IMR-90 (cell line): Measurements from ENCODE around the gene SLC36A1. TPM values are rescaled to one million over a fixed set of nuclear protein-coding genes. Genes with fewer than 3 reads are reported as not detected.

Source experiments
- ATAC-seq: fragments of 200-7000 bp; cut with Tn5 transposase; 2 replicates; pipeline ENCODE4 v1.9.1; 2020; ENCODE audit warnings: low read depth, mild to moderate bottlenecking, moderate library complexity
- BruUV-seq: library from RNA; stranded (reverse); fragments of 400-500 nt; replicated peaks from 2 replicates; lab custom pipeline; 2021; lab: Mats Ljungman, UMichigan
- CTCF ChIA-PET: fragments of 300-600 bp; formaldehyde crosslinking; extraction: SDS; loops from one replicate; lab custom pipeline; 2021; ENCODE audit warnings: antibody characterized with exemption; lab: Yijun Ruan, JAX
- POLR2A ChIA-PET: fragments of 300-600 bp; sonication (Branson Sonifier 250); formaldehyde crosslinking; loops from one replicate; lab custom pipeline; 2022; ENCODE audit warnings: antibody characterized with exemption; ENCODE audit not compliant: unreplicated experiment; lab: Charles Lee
- DNase-seq: peaks from one replicate; pipeline ENCODE4 v3.0.0; 2013
- H2AFZ ChIP-seq: replicated peaks from 2 replicates; pipeline ENCODE3; 2013; ENCODE audit warnings: low read length, mild to moderate bottlenecking; ENCODE audit not compliant: poor library complexity
- H2AK5ac ChIP-seq: 2 replicates; pipeline ENCODE4 v1.6.1; 2013; ENCODE audit warnings: low read depth, low read length, inconsistent platforms
- H2AK9ac ChIP-seq: replicated peaks from 2 replicates; pipeline ENCODE3; 2013; ENCODE audit warnings: mild to moderate bottlenecking, low read depth, low read length, moderate library complexity; ENCODE audit not compliant: poor library complexity
- H2BK120ac ChIP-seq: 2 replicates; pipeline ENCODE4 v1.6.1; 2013; ENCODE audit warnings: low read depth, low read length, inconsistent platforms
- H2BK15ac ChIP-seq: 3 replicates; pipeline ENCODE4 v1.6.1; 2013; ENCODE audit warnings: low read depth, low read length, inconsistent platforms
- H2BK20ac ChIP-seq: 2 replicates; pipeline ENCODE4 v1.6.1; 2013; ENCODE audit warnings: low read depth, mild to moderate bottlenecking, inconsistent platforms, low read length, moderate library complexity
- H2BK5ac ChIP-seq: 2 replicates; pipeline ENCODE4 v1.6.1; 2013; ENCODE audit warnings: mild to moderate bottlenecking, low read depth, low read length, inconsistent platforms; ENCODE audit not compliant: poor library complexity, severe bottlenecking
- H3K14ac ChIP-seq: replicated peaks from 2 replicates; pipeline ENCODE4 v1.6.1; 2013; ENCODE audit warnings: low read depth, low read length, inconsistent platforms
- H3K18ac ChIP-seq: 2 replicates; pipeline ENCODE4 v1.6.1; 2013; ENCODE audit warnings: low read depth, low read length, control low read depth
- H3K23ac ChIP-seq: 2 replicates; pipeline ENCODE4 v1.6.1; 2013; ENCODE audit warnings: low read depth, low read length, inconsistent platforms
- H3K27ac ChIP-seq: 2 replicates; pipeline ENCODE4 v1.5.1; 2013; ENCODE audit warnings: mild to moderate bottlenecking, control low read depth, low read length; ENCODE audit not compliant: insufficient read depth
- H3K27me3 ChIP-seq: 2 replicates; pipeline ENCODE4 v1.6.1; 2013; ENCODE audit warnings: low read length; ENCODE audit not compliant: control insufficient read depth, insufficient read depth
- H3K36me3 ChIP-seq: 2 replicates; pipeline ENCODE4 v1.6.1; 2013; ENCODE audit warnings: low read length, mixed read lengths; ENCODE audit not compliant: control insufficient read depth, insufficient read depth
- H3K4ac ChIP-seq: 2 replicates; pipeline ENCODE4 v1.6.1; 2013; ENCODE audit warnings: low read depth, low read length, inconsistent platforms
- H3K4me1 ChIP-seq: 2 replicates; pipeline ENCODE4 v1.6.1; 2013; ENCODE audit warnings: low read length, mixed read lengths; ENCODE audit not compliant: control insufficient read depth, insufficient read depth
- H3K4me2 ChIP-seq: 2 replicates; pipeline ENCODE4 v1.6.1; 2013; ENCODE audit warnings: low read depth, mild to moderate bottlenecking, control low read depth, low read length, moderate library complexity
- H3K4me3 ChIP-seq: 2 replicates; pipeline ENCODE4 v1.5.1; 2013; ENCODE audit warnings: low read depth, mild to moderate bottlenecking, control low read depth, low read length, moderate library complexity; ENCODE audit not compliant: insufficient read depth
- H3K56ac ChIP-seq: 2 replicates; pipeline ENCODE4 v1.6.1; 2013; ENCODE audit warnings: low read length, inconsistent platforms; ENCODE audit not compliant: insufficient read depth; ENCODE audit errors: extremely low read depth
- H3K79me1 ChIP-seq, 2 experiments: 2 replicates each; pipeline ENCODE4 v1.6.1; 2013; ENCODE audit warnings: low read length in 2 of 2, inconsistent platforms in 1 of 2, low read depth in 1 of 2
- H3K9ac ChIP-seq: 2 replicates; pipeline ENCODE4 v1.6.1; 2013; ENCODE audit warnings: low read depth, low read length, control low read depth
- H3K9me1 ChIP-seq: 2 replicates; pipeline ENCODE4 v1.6.1; 2013; ENCODE audit warnings: low read length, inconsistent platforms; ENCODE audit not compliant: insufficient read depth
- H3K9me3 ChIP-seq: 2 replicates; pipeline ENCODE4 v1.6.1; 2013; ENCODE audit warnings: low read length; ENCODE audit not compliant: control insufficient read depth, insufficient read depth
- H4K20me1 ChIP-seq: 2 replicates; pipeline ENCODE4 v1.6.1; 2013; ENCODE audit warnings: low read length, inconsistent platforms; ENCODE audit not compliant: insufficient read depth
- H4K5ac ChIP-seq: 2 replicates; pipeline ENCODE4 v1.6.1; 2013; ENCODE audit warnings: mild to moderate bottlenecking, low read depth, low read length, control low read depth
- H4K8ac ChIP-seq, 2 experiments: 2 replicates each; pipeline ENCODE4 v1.6.1; 2013; ENCODE audit warnings: low read depth in 2 of 2, low read length in 2 of 2, control low read depth in 1 of 2, inconsistent platforms in 1 of 2
- H4K91ac ChIP-seq: 2 replicates; pipeline ENCODE4 v1.6.1; 2013; ENCODE audit warnings: low read depth, low read length, inconsistent platforms; ENCODE audit not compliant: insufficient read depth
- BHLHE40 ChIP-seq: fragments of 150-350 bp; IDR thresholded peaks from 2 replicates; pipeline ENCODE4 v1.6.1; 2016; ENCODE audit warnings: mild to moderate bottlenecking, low read depth, low read length
- NFE2L2 ChIP-seq: fragments of 150-350 bp; IDR thresholded peaks from 2 replicates; pipeline ENCODE4 v1.6.1; 2016; ENCODE audit warnings: low read depth, mild to moderate bottlenecking, low read length
- POLR2A ChIP-seq: IDR thresholded peaks from 2 replicates; pipeline ENCODE4 v1.6.1; 2012; ENCODE audit warnings: mild to moderate bottlenecking, low read depth, low read length
- RAD21 ChIP-seq: IDR thresholded peaks from 2 replicates; pipeline ENCODE4 v1.6.1; 2012; ENCODE audit warnings: low read length, improper control_type of control experiment
- RCOR1 ChIP-seq: IDR thresholded peaks from 2 replicates; pipeline ENCODE4 v1.6.1; 2012; ENCODE audit warnings: mild to moderate bottlenecking, low read length, improper control_type of control experiment; ENCODE audit not compliant: insufficient replicate concordance
- WGBS, 2 experiments: methylation state at CpG; one replicate each; pipeline versions ENCODE4 v1.1.5 to v1.1.7; 2013; ENCODE audit warnings: missing lambda C conversion rate in 2 of 2; ENCODE audit not compliant: insufficient read length in 1 of 2; ENCODE audit errors: extremely low coverage in 2 of 2; 5-methylcytosine and 5-hydroxymethylcytosine counted together
- dilution Hi-C: fragments of 300-500 bp; cut with HindIII; formaldehyde crosslinking; loops from one replicate; pipeline ENCODE4 v1.14.3; 2018; ENCODE audit warnings: low sequenced_read_pairs; ENCODE audit not compliant: unreplicated experiment
- in situ Hi-C: fragments of 300-500 bp; cut with MboI; formaldehyde crosslinking; loops from 3 replicates; pipeline ENCODE4 v1.14.3; 2019; ENCODE audit warnings: low sequenced_read_pairs, inconsistent platforms, mixed read lengths
- intact Hi-C: fragments of 100-400 bp; cut with micrococcal nuclease; formaldehyde crosslinking; loops from 2 replicates; pipeline ENCODE4 v1.10.0; 2022
- polyA plus RNA-seq, 3 experiments: library from polyadenylated mRNA; depleted of rRNA; stranded (reverse); fragments of >200 nt; gene quantifications; 2 replicates each; pipeline ENCODE4 v1.2.3, GENCODE V29; 2012; ENCODE audit warnings: low replicate concordance in 1 of 3
- total RNA-seq: library from RNA; depleted of rRNA; stranded (reverse); fragments of >200 nt; gene quantifications from 2 replicates; pipeline ENCODE4 v1.2.3, GENCODE V29; 2012
- TF ChIP-seq, protein P1 (sequence below): fragments of 150-350 bp; IDR thresholded peaks from 2 replicates; pipeline ENCODE4 v1.6.1; 2017; ENCODE audit warnings: mild to moderate bottlenecking, antibody characterized with exemption, low read length, low read depth

The SLC36A1 gene
- total and polyA plus RNA-seq, 2 of the 4 experiments (the other 2 are of a cell fraction) = 5.7 to 8.7 TPM

- ATAC-seq = no peak
- BruUV-seq = no TSS peak
- Histone ChIP-seq H3K27ac (no peak overlapping the region), H2BK5ac (no peak overlapping the region), H3K79me1 (no peaks in the 10 kb centered on the region), H3K9me1 (no peaks in the 10 kb centered on the region), H3K27me3 (peaks cover 4% of the 10 kb centered on the region; the same call in 1 of the 2 replicates), H2BK120ac (no peak overlapping the region), H3K9me3 (no peaks in the 10 kb centered on the region), H2BK15ac (no peak overlapping the region), H4K8ac (no peak overlapping the region), H3K4me2 (no peak overlapping the region), H2AK5ac (no peak overlapping the region), H3K18ac (no peak overlapping the region), H4K5ac (no peak overlapping the region), H2AFZ (no peak overlapping the region), H4K91ac (no peak overlapping the region), H3K14ac (no peak overlapping the region), H2BK20ac (no peak overlapping the region), H3K4ac (no peak overlapping the region), H3K56ac (no peak overlapping the region), H3K4me3 (no peak overlapping the region), H3K23ac (no peak overlapping the region), H3K36me3 (no peaks in the 10 kb centered on the region), H3K9ac (no peak overlapping the region), H4K20me1 (no peaks in the 10 kb centered on the region), H3K4me1 (no peaks in the 10 kb centered on the region), H2AK9ac (no peak overlapping the region)
- ChIA-PET POLR2A (no interaction called here), CTCF (interaction anchor here (0.6 kb wide), 1 partner anchor 1095 kb away, joined by 6 read pairs; no protein-coding TSS in a partner anchor)
- dilution Hi-C loops (no loop called here), intact Hi-C loops (loop anchor here (5.0 kb wide), 3 partner anchors 205 to 720 kb away; no protein-coding TSS in a partner anchor), in situ Hi-C loops (no loop called here)
- WGBS, 2 experiments = no CpG with 5 or more reads among the region's 5 CpGs
- no peak for DNase-seq
- TF ChIP-seq RCOR1 (no peak), BHLHE40 (no peak), POLR2A (no peak), NFE2L2 (no peak), RAD21 (no peak)
- TF ChIP-seq, protein P1, sequence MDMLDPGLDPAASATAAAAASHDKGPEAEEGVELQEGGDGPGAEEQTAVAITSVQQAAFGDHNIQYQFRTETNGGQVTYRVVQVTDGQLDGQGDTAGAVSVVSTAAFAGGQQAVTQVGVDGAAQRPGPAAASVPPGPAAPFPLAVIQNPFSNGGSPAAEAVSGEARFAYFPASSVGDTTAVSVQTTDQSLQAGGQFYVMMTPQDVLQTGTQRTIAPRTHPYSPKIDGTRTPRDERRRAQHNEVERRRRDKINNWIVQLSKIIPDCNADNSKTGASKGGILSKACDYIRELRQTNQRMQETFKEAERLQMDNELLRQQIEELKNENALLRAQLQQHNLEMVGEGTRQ = no peak
These were observed 74.8 kb downstream of the SLC36A1 start for GRCh38 chr5:151522226-151522625.
